ENCODE data around the gene OR2Z1. TPM values are rescaled to one million over a fixed set of nuclear protein-coding genes. Genes with fewer than 3 reads are reported as not detected.
"Not testable (repeated sequence)": the region's sequence is repeated elsewhere in the genome, so short reads cannot be mapped to it uniquely, and the experiment has no call there.

The OR2Z1 gene
- total and polyA plus RNA-seq, 2 of the 4 experiments (the other 2 are of a cell fraction) = not detected

GRCh38 chr19:8769265-8769664 is 47.8 kb downstream of the OR2Z1 start:
- in situ Hi-C loops (cut with MboI; ENCODE audit: low sequenced_read_pairs); ATAC-seq (ENCODE audit: low read depth): not testable (repeated sequence)

GRCh38 chr19:8773587-8773986 is 52.2 kb downstream of the OR2Z1 start:
- H2AK9ac ChIP-seq (replicated peaks; ENCODE audit: low read depth, low read length, poor library complexity); BruUV-seq (replicated peaks); H3K79me1 ChIP-seq (ENCODE audit: low read depth in 1 of 2, low read length in 2 of 2); H3K18ac ChIP-seq (ENCODE audit: low read depth, low read length); H3K23ac ChIP-seq (ENCODE audit: low read depth, low read length); H4K8ac ChIP-seq (ENCODE audit: low read depth in 2 of 2, low read length in 2 of 2); H4K91ac ChIP-seq (ENCODE audit: insufficient read depth, low read depth, low read length); DNase-seq; H3K4me3 ChIP-seq (ENCODE audit: insufficient read depth, low read depth, low read length); POLR2A ChIA-PET (ENCODE audit: unreplicated experiment); ATAC-seq (ENCODE audit: low read depth); H3K9me3 ChIP-seq (ENCODE audit: control insufficient read depth, insufficient read depth, low read length); dilution Hi-C loops (cut with HindIII; ENCODE audit: low sequenced_read_pairs, unreplicated experiment); H2BK120ac ChIP-seq (ENCODE audit: low read depth, low read length); H2AK5ac ChIP-seq (ENCODE audit: low read depth, low read length); H3K4ac ChIP-seq (ENCODE audit: low read depth, low read length); H3K56ac ChIP-seq (ENCODE audit: extremely low read depth, insufficient read depth, low read length); H4K5ac ChIP-seq (ENCODE audit: low read depth, low read length); H4K20me1 ChIP-seq (ENCODE audit: insufficient read depth, low read length); H2AFZ ChIP-seq (replicated peaks; ENCODE audit: low read length, poor library complexity); H3K4me1 ChIP-seq (ENCODE audit: control insufficient read depth, insufficient read depth, low read length); H3K36me3 ChIP-seq (ENCODE audit: control insufficient read depth, insufficient read depth, low read length); H2BK20ac ChIP-seq (ENCODE audit: low read depth, low read length); H3K27ac ChIP-seq (ENCODE audit: insufficient read depth, low read length); intact Hi-C loops (cut with micrococcal nuclease); H3K9me1 ChIP-seq (ENCODE audit: insufficient read depth, low read length); H2BK5ac ChIP-seq (ENCODE audit: low read depth, low read length, poor library complexity, severe bottlenecking); H3K4me2 ChIP-seq (ENCODE audit: low read depth, low read length); CTCF ChIA-PET; H3K27me3 ChIP-seq (ENCODE audit: control insufficient read depth, insufficient read depth, low read length); H2BK15ac ChIP-seq (ENCODE audit: low read depth, low read length); H3K9ac ChIP-seq (ENCODE audit: low read depth, low read length); H3K14ac ChIP-seq (replicated peaks; ENCODE audit: low read depth, low read length); in situ Hi-C loops (cut with MboI; ENCODE audit: low sequenced_read_pairs): not testable (repeated sequence)
- no CpG with 5 or more reads among the region's 12 CpGs for WGBS, 2 experiments (ENCODE audit: extremely low coverage in 2 of 2, insufficient read length in 1 of 2)

More at GRCh38 chr19:8769265-8769664, 47.8 kb downstream of the OR2Z1 start:
- H2AK9ac ChIP-seq (replicated peaks; ENCODE audit: low read depth, low read length, poor library complexity); H2BK15ac ChIP-seq (ENCODE audit: low read depth, low read length); H3K14ac ChIP-seq (replicated peaks; ENCODE audit: low read depth, low read length); H3K9me1 ChIP-seq (ENCODE audit: insufficient read depth, low read length); H3K79me1 ChIP-seq (ENCODE audit: low read depth in 1 of 2, low read length in 2 of 2); H2BK120ac ChIP-seq (ENCODE audit: low read depth, low read length); DNase-seq; H3K56ac ChIP-seq (ENCODE audit: extremely low read depth, insufficient read depth, low read length); H3K9ac ChIP-seq (ENCODE audit: low read depth, low read length); H3K27me3 ChIP-seq (ENCODE audit: control insufficient read depth, insufficient read depth, low read length); dilution Hi-C loops (cut with HindIII; ENCODE audit: low sequenced_read_pairs, unreplicated experiment); H2AK5ac ChIP-seq (ENCODE audit: low read depth, low read length); H2BK20ac ChIP-seq (ENCODE audit: low read depth, low read length); H3K9me3 ChIP-seq (ENCODE audit: control insufficient read depth, insufficient read depth, low read length); CTCF ChIA-PET; H2BK5ac ChIP-seq (ENCODE audit: low read depth, low read length, poor library complexity, severe bottlenecking); H2AFZ ChIP-seq (replicated peaks; ENCODE audit: low read length, poor library complexity); H4K20me1 ChIP-seq (ENCODE audit: insufficient read depth, low read length); intact Hi-C loops (cut with micrococcal nuclease); H3K4me1 ChIP-seq (ENCODE audit: control insufficient read depth, insufficient read depth, low read length); H4K91ac ChIP-seq (ENCODE audit: insufficient read depth, low read depth, low read length); H3K18ac ChIP-seq (ENCODE audit: low read depth, low read length); BruUV-seq (replicated peaks); H3K4me3 ChIP-seq (ENCODE audit: insufficient read depth, low read depth, low read length); H3K23ac ChIP-seq (ENCODE audit: low read depth, low read length); H4K5ac ChIP-seq (ENCODE audit: low read depth, low read length); H3K4me2 ChIP-seq (ENCODE audit: low read depth, low read length); H3K27ac ChIP-seq (ENCODE audit: insufficient read depth, low read length); H4K8ac ChIP-seq (ENCODE audit: low read depth in 2 of 2, low read length in 2 of 2); H3K4ac ChIP-seq (ENCODE audit: low read depth, low read length); H3K36me3 ChIP-seq (ENCODE audit: control insufficient read depth, insufficient read depth, low read length); POLR2A ChIA-PET (ENCODE audit: unreplicated experiment): not testable (repeated sequence)
- no CpG with 5 or more reads among the region's 8 CpGs for WGBS, 2 experiments (ENCODE audit: extremely low coverage in 2 of 2, insufficient read length in 1 of 2)

Data from IMR-90 (cell line).